ENCODE measurements around the gene FBXW2.
"Not testable (repeated sequence)": the region's sequence is repeated elsewhere in the genome, so short reads cannot be mapped to it uniquely, and the experiment has no call there.

Gene FBXW2

GRCh38 chr9:120807607-120808379, 14.6 kb upstream of the FBXW2 start:
- TF ChIP-seq GABPA (IDR thresholded peaks at IDR 0.05; ENCODE audit: low read depth), result no peak
- TF ChIP-seq SPI1 (IDR thresholded peaks at IDR 0.05; ENCODE audit: borderline replicate concordance, low read depth), result no peak
- TF ChIP-seq REST (IDR thresholded peaks at IDR 0.05; ENCODE audit: insufficient replicate concordance, low read depth), result no peak
- TF ChIP-seq, protein P1, sequence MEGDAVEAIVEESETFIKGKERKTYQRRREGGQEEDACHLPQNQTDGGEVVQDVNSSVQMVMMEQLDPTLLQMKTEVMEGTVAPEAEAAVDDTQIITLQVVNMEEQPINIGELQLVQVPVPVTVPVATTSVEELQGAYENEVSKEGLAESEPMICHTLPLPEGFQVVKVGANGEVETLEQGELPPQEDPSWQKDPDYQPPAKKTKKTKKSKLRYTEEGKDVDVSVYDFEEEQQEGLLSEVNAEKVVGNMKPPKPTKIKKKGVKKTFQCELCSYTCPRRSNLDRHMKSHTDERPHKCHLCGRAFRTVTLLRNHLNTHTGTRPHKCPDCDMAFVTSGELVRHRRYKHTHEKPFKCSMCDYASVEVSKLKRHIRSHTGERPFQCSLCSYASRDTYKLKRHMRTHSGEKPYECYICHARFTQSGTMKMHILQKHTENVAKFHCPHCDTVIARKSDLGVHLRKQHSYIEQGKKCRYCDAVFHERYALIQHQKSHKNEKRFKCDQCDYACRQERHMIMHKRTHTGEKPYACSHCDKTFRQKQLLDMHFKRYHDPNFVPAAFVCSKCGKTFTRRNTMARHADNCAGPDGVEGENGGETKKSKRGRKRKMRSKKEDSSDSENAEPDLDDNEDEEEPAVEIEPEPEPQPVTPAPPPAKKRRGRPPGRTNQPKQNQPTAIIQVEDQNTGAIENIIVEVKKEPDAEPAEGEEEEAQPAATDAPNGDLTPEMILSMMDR (IDR thresholded peaks at IDR 0.05; ENCODE audit: insufficient read depth, low read length), result no peak
- TF ChIP-seq POLR2AphosphoS5 (IDR thresholded peaks at IDR 0.05; ENCODE audit: low read depth), result no peak
- Histone ChIP-seq H3K27ac (replicated peaks) (no peak overlapping the region), H3K27me3 (ENCODE audit: insufficient read depth, poor library complexity, severe bottlenecking) (no peaks in the 10 kb centered on the region), H3K4me3 (replicated peaks; ENCODE audit: insufficient read depth, low read length) (no peak overlapping the region)
- no peak for DNase-seq (ENCODE audit: low read depth in 1 of 2, low spot score in 1 of 2)

DNA sequence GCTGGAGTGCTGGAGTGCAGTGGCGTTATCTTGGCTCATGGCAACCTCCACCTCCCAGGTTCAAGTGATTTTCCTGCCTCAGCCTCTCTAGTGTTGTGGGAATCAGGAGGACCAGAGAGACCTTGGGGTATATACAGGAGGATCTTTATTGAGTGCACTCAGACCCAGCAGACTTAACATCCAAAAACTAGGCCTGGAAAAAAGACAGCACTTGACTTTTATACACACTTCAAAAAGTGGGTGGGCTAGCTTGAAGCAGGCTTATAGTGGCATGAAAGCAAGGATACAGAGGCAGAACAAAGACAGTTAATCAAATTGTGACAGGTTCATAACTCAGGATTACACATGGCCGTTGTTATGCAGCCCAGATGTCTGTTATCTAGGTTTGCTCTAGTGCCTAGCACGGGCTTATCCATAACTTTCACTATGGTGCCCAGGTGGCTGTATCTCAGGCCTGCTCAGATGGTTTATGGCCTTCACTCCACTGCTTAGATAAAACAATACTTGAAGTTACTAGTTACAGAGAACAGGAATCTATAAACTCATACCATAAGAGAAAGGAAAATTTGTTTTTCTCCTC, 11.7 kb upstream of the FBXW2 start:
- not testable (repeated sequence) for H3K4me3 ChIP-seq (replicated peaks; ENCODE audit: insufficient read depth, low read length); H3K27me3 ChIP-seq (ENCODE audit: insufficient read depth, poor library complexity, severe bottlenecking); DNase-seq (ENCODE audit: low read depth in 1 of 2, low spot score in 1 of 2)

DNA sequence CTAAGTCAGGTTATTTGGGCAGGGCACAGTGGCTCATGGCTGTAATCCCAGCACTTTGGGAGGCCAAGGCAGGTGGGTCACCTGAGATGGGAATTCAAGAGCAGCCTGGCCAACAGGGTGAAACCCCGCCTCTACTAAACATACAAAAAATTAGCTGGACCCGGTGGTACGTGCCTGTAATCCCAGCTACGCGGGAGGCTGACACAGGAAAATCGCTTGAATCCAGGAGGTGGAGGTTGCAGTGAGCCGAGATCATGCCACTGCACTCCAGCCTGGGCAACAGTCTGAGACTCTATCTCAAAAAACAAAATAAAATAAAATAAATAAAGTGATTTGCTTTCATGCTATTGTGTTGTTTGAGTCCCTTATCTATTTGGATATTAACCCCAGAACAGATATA, 8.2 kb upstream of the FBXW2 start:
- Histone ChIP-seq H3K27me3 (ENCODE audit: insufficient read depth, poor library complexity, severe bottlenecking) (no peaks in the 10 kb centered on the region), H3K4me3 (replicated peaks; ENCODE audit: insufficient read depth, low read length) (no peak overlapping the region), H3K27ac (replicated peaks) (no peak overlapping the region)
- no peak for TF ChIP-seq SPI1 (IDR thresholded peaks at IDR 0.05; ENCODE audit: borderline replicate concordance, low read depth)
- no peak for TF ChIP-seq POLR2AphosphoS5 (IDR thresholded peaks at IDR 0.05; ENCODE audit: low read depth)
- no peak for TF ChIP-seq GABPA (IDR thresholded peaks at IDR 0.05; ENCODE audit: low read depth)
- no peak for TF ChIP-seq REST (IDR thresholded peaks at IDR 0.05; ENCODE audit: insufficient replicate concordance, low read depth)
- TF ChIP-seq, protein P1 (IDR thresholded peaks at IDR 0.05; ENCODE audit: insufficient read depth, low read length), result no peak
- no peak for DNase-seq (ENCODE audit: low read depth in 1 of 2, low spot score in 1 of 2)

More for the DNA sequence above, 11.7 kb upstream of the FBXW2 start:
- not testable (repeated sequence) for H3K27ac ChIP-seq (replicated peaks)

- Histone ChIP-seq H3K4me3 (replicated peaks; ENCODE audit: insufficient read depth, low read length) (no peak overlapping the region), H3K27ac (replicated peaks) (no peak overlapping the region), H3K27me3 (ENCODE audit: insufficient read depth, poor library complexity, severe bottlenecking) (no peaks in the 10 kb centered on the region)
- TF ChIP-seq, protein P1 (IDR thresholded peaks at IDR 0.05; ENCODE audit: insufficient read depth, low read length), result no peak
- no peak for TF ChIP-seq REST (IDR thresholded peaks at IDR 0.05; ENCODE audit: insufficient replicate concordance, low read depth)
- TF ChIP-seq GABPA (IDR thresholded peaks at IDR 0.05; ENCODE audit: low read depth), result no peak
- TF ChIP-seq POLR2AphosphoS5 (IDR thresholded peaks at IDR 0.05; ENCODE audit: low read depth), result no peak
- no peak for TF ChIP-seq SPI1 (IDR thresholded peaks at IDR 0.05; ENCODE audit: borderline replicate concordance, low read depth)
- no peak for DNase-seq (ENCODE audit: low read depth in 1 of 2, low spot score in 1 of 2)
Observed at GRCh38 chr9:120791161-120791560, 2.1 kb downstream of the FBXW2 start.

Measured in HL-60 (cell line).